GM12874 (cell line): ENCODE results near the gene MAZ.

Source experiments
- CTCF ChIP-seq: IDR thresholded peaks from 2 replicates; pipeline ENCODE4 v1.5.1; 2011; ENCODE audit warnings: low read depth, mild to moderate bottlenecking, control low read depth, low read length, moderate library complexity; ENCODE audit not compliant: insufficient read depth

Gene MAZ

GRCh38 chr16:29843931-29844330, 37.6 kb downstream of the MAZ start:
- TF ChIP-seq CTCF, result no peak

- no peak for TF ChIP-seq CTCF
Measured at GRCh38 chr16:29844575-29845331, 38.4 kb downstream of the MAZ start.

GRCh38 chr16:29845656-29846055, 39.3 kb downstream of the MAZ start:
- TF ChIP-seq CTCF, result no peak

GRCh38 chr16:29848420-29849297, 42.3 kb downstream of the MAZ start:
- TF ChIP-seq CTCF, result peak; percentile 99

GRCh38 chr16:29849505-29849904, 43.2 kb downstream of the MAZ start:
- TF ChIP-seq CTCF, result no peak

GRCh38 chr16:29850998-29851397, 44.7 kb downstream of the MAZ start:
- no peak for TF ChIP-seq CTCF

GRCh38 chr16:29852654-29853053, 46.3 kb downstream of the MAZ start:
- TF ChIP-seq CTCF, result no peak
